ENCODE data around the gene TMTC2. TPM values are rescaled to one million over a fixed set of nuclear protein-coding genes. Genes with fewer than 3 reads are reported as not detected.
"Not testable (repeated sequence)": the region's sequence is repeated elsewhere in the genome, so short reads cannot be mapped to it uniquely, and the experiment has no call there.

The TMTC2 gene
- total and polyA plus RNA-seq, 2 donors (not counting 3 experiments of a cell fraction or from before 2014, with no cell fraction given): 4.1 to 7.8 TPM

GRCh38 chr12:82758749-82759330, 72.1 kb downstream of the TMTC2 start:
- intact Hi-C loops (cut with micrococcal nuclease) (no loop called here), dilution Hi-C loops (cut with MboI; ENCODE audit: extremely low pct_ligation_motif_present, low sequenced_read_pairs) (no loop called here)
- FAIRE-seq (no peak), DNase-seq (ENCODE audit: low read depth, low spot score) (no peak)
- H3K36me3 ChIP-seq (ENCODE audit: control insufficient read depth in 2 of 2, extremely low read depth in 1 of 2, insufficient read depth in 2 of 2, low read length in 2 of 2): no peaks in the 10 kb centered on the region
- H3K27me3 ChIP-seq (ENCODE audit: control insufficient read depth in 2 of 2, insufficient read depth in 2 of 2, low read length in 2 of 2): no peaks in the 10 kb centered on the region
- no TSS peak for BruUV-seq (replicated peaks)
- no peak overlapping the region for H3K4me3 ChIP-seq (replicated peaks in 1 of 3; ENCODE audit: insufficient read depth in 1 of 3, low read depth in 1 of 3, low read length in 3 of 3)
- no peaks in the 10 kb centered on the region for H3K9me1 ChIP-seq (replicated peaks; ENCODE audit: control insufficient read depth, extremely low read depth, insufficient read depth, low read length)
- no peaks in the 10 kb centered on the region for H3K79me2 ChIP-seq (ENCODE audit: control insufficient read depth, insufficient read depth, low read length)
- TF ChIP-seq EZH2 (IDR thresholded peaks at IDR 0.05; ENCODE audit: borderline replicate concordance, low read depth, low read length, severe bottlenecking) (no peak), POLR2A (IDR thresholded peaks at IDR 0.05; ENCODE audit: low read depth, low read length) (no peak)
- no peaks in the 10 kb centered on the region for H4K20me1 ChIP-seq (replicated peaks; ENCODE audit: control insufficient read depth, extremely low read depth, insufficient read depth, low read length)
- no peak overlapping the region for H3K27ac ChIP-seq (ENCODE audit: insufficient read depth, low read depth, low read length)
- no peak overlapping the region for H2AFZ ChIP-seq (ENCODE audit: low read depth, low read length)
- CTCF ChIA-PET: no interaction called here
- POLR2A ChIA-PET: no interaction called here
- no peak overlapping the region for H3K9ac ChIP-seq (replicated peaks; ENCODE audit: extremely low read depth, insufficient read depth, low read length)
- H3K4me1 ChIP-seq (ENCODE audit: control insufficient read depth, extremely low read depth, insufficient read depth, low read length): no peaks in the 10 kb centered on the region
- no peak overlapping the region for H3K4me2 ChIP-seq (ENCODE audit: insufficient read depth, low read length)
- no peaks in the 10 kb centered on the region for H3K9me3 ChIP-seq (replicated peaks; ENCODE audit: control insufficient read depth, insufficient read depth, low read length)

DNA sequence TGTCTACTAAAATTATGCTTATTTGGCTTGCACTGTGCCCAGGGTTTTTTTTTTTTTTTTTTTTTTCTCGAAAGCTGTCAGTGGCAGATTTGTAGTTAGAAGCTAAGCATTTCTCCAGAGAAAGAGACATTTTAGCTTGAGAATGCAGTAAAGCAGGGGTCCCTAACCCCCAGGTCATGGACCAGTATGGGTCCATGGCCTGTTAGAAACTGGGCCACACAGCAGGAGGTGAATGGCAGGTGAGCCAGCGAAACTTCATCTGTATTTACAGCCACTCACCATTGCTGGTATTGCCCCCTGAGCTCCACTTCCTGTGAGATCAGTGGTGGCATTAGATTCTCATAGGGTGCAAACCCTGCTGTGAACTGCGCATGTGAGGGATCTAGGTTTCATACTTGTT, 73.7 kb downstream of the TMTC2 start:
- no peaks in the 10 kb centered on the region for H3K9me3 ChIP-seq (replicated peaks; ENCODE audit: control insufficient read depth, insufficient read depth, low read length)
- dilution Hi-C loops (cut with MboI; ENCODE audit: extremely low pct_ligation_motif_present, low sequenced_read_pairs) (no loop called here), intact Hi-C loops (cut with micrococcal nuclease) (no loop called here)
- POLR2A ChIA-PET: no interaction called here
- H3K4me2 ChIP-seq (ENCODE audit: insufficient read depth, low read length): no peak overlapping the region
- no peaks in the 10 kb centered on the region for H3K36me3 ChIP-seq (ENCODE audit: control insufficient read depth in 2 of 2, extremely low read depth in 1 of 2, insufficient read depth in 2 of 2, low read length in 2 of 2)
- no peak overlapping the region for H3K9ac ChIP-seq (replicated peaks; ENCODE audit: extremely low read depth, insufficient read depth, low read length)
- FAIRE-seq: no peak
- no peaks in the 10 kb centered on the region for H3K9me1 ChIP-seq (replicated peaks; ENCODE audit: control insufficient read depth, extremely low read depth, insufficient read depth, low read length)
- H3K4me3 ChIP-seq (replicated peaks in 1 of 3; ENCODE audit: insufficient read depth in 1 of 3, low read depth in 1 of 3, low read length in 3 of 3): no peak overlapping the region
- no peak overlapping the region for H2AFZ ChIP-seq (ENCODE audit: low read depth, low read length)
- no peak overlapping the region for H3K27ac ChIP-seq (ENCODE audit: insufficient read depth, low read depth, low read length)
- BruUV-seq (replicated peaks): no TSS peak
- H3K79me2 ChIP-seq (ENCODE audit: control insufficient read depth, insufficient read depth, low read length): no peaks in the 10 kb centered on the region
- H4K20me1 ChIP-seq (replicated peaks; ENCODE audit: control insufficient read depth, extremely low read depth, insufficient read depth, low read length): no peaks in the 10 kb centered on the region
- no peaks in the 10 kb centered on the region for H3K27me3 ChIP-seq (ENCODE audit: control insufficient read depth in 2 of 2, insufficient read depth in 2 of 2, low read length in 2 of 2)
- no peaks in the 10 kb centered on the region for H3K4me1 ChIP-seq (ENCODE audit: control insufficient read depth, extremely low read depth, insufficient read depth, low read length)
- CTCF ChIA-PET: no interaction called here
- no peak for TF ChIP-seq JUN (IDR thresholded peaks at IDR 0.05; ENCODE audit: borderline replicate concordance, insufficient read depth, insufficient read length, low read depth)
- TF ChIP-seq GATA2 (IDR thresholded peaks at IDR 0.05; ENCODE audit: insufficient read depth, insufficient read length, low read depth, low read length): no peak
- no peak for TF ChIP-seq MYC (IDR thresholded peaks at IDR 0.05; ENCODE audit: low read depth, low read length)
- TF ChIP-seq POLR2AphosphoS5 (IDR thresholded peaks at IDR 0.05; ENCODE audit: insufficient read depth, low read depth, low read length): no peak
- no peak for TF ChIP-seq EZH2 (IDR thresholded peaks at IDR 0.05; ENCODE audit: borderline replicate concordance, low read depth, low read length, severe bottlenecking)
- no peak for TF ChIP-seq POLR2A (IDR thresholded peaks at IDR 0.05; ENCODE audit: low read depth, low read length)
- TF ChIP-seq, protein P1, sequence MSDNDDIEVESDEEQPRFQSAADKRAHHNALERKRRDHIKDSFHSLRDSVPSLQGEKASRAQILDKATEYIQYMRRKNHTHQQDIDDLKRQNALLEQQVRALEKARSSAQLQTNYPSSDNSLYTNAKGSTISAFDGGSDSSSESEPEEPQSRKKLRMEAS (IDR thresholded peaks at IDR 0.05; ENCODE audit: insufficient read depth, insufficient read length): no peak
- no peak for TF ChIP-seq FOS (IDR thresholded peaks at IDR 0.05; ENCODE audit: borderline replicate concordance, insufficient read depth, low read length)
- TF ChIP-seq CTCF (IDR thresholded peaks at IDR 0.05; ENCODE audit: extremely low read depth in 1 of 2, insufficient read depth in 1 of 2, low read depth in 1 of 2, low read length in 2 of 2): no peak
- no peak for DNase-seq (ENCODE audit: low read depth, low spot score)

GRCh38 chr12:82765206-82765605, 78.5 kb downstream of the TMTC2 start:
- H3K27me3 ChIP-seq (ENCODE audit: control insufficient read depth in 2 of 2, insufficient read depth in 2 of 2, low read length in 2 of 2); POLR2A ChIA-PET; intact Hi-C loops (cut with micrococcal nuclease); H3K4me1 ChIP-seq (ENCODE audit: control insufficient read depth, extremely low read depth, insufficient read depth, low read length); FAIRE-seq; H3K9ac ChIP-seq (replicated peaks; ENCODE audit: extremely low read depth, insufficient read depth, low read length); H3K9me1 ChIP-seq (replicated peaks; ENCODE audit: control insufficient read depth, extremely low read depth, insufficient read depth, low read length); H3K4me3 ChIP-seq (replicated peaks in 1 of 3; ENCODE audit: insufficient read depth in 1 of 3, low read depth in 1 of 3, low read length in 3 of 3); BruUV-seq (replicated peaks); dilution Hi-C loops (cut with MboI; ENCODE audit: extremely low pct_ligation_motif_present, low sequenced_read_pairs); DNase-seq (ENCODE audit: low read depth, low spot score); CTCF ChIA-PET; H3K4me2 ChIP-seq (ENCODE audit: insufficient read depth, low read length); H3K27ac ChIP-seq (ENCODE audit: insufficient read depth, low read depth, low read length); H4K20me1 ChIP-seq (replicated peaks; ENCODE audit: control insufficient read depth, extremely low read depth, insufficient read depth, low read length); H2AFZ ChIP-seq (ENCODE audit: low read depth, low read length); H3K79me2 ChIP-seq (ENCODE audit: control insufficient read depth, insufficient read depth, low read length); H3K9me3 ChIP-seq (replicated peaks; ENCODE audit: control insufficient read depth, insufficient read depth, low read length); H3K36me3 ChIP-seq (ENCODE audit: control insufficient read depth in 2 of 2, extremely low read depth in 1 of 2, insufficient read depth in 2 of 2, low read length in 2 of 2): not testable (repeated sequence)
